MM.1S (cell line): ENCODE results near the gene USP37.

ENCODE experiments used
- DNase-seq: peaks from one replicate; pipeline ENCODE4 v3.0.0-alpha.2; 2015
- H2AFZ ChIP-seq: fragments of 300-600 bp; sonication (generic); 2 replicates; pipeline ENCODE4 v1.6.0; 2016; ENCODE audit warnings: antibody characterized with exemption, low read length
- H3F3A ChIP-seq: fragments of 300-600 bp; sonication (generic); 2 replicates; pipeline ENCODE4 v1.6.1; 2016; ENCODE audit warnings: mild to moderate bottlenecking, antibody characterized with exemption, low read length, moderate library complexity, mixed read lengths; ENCODE audit not compliant: insufficient read depth
- H3K27ac ChIP-seq: fragments of 300-600 bp; sonication (generic); 2 replicates; pipeline ENCODE4 v1.5.1; 2016; ENCODE audit warnings: mild to moderate bottlenecking, low read length
- H3K27me3 ChIP-seq: fragments of 300-600 bp; sonication (generic); replicated peaks from 2 replicates; pipeline ENCODE4 v1.6.0; 2016; ENCODE audit warnings: low read length; ENCODE audit not compliant: insufficient read depth
- H3K36me3 ChIP-seq: fragments of 300-600 bp; sonication (generic); replicated peaks from 2 replicates; pipeline ENCODE4 v1.6.1; 2016; ENCODE audit warnings: mild to moderate bottlenecking, low read length, mixed read lengths; ENCODE audit not compliant: insufficient read depth
- H3K4me1 ChIP-seq: fragments of 300-600 bp; sonication (generic); 2 replicates; pipeline ENCODE4 v1.6.1; 2016; ENCODE audit warnings: low read length, mixed read lengths
- H3K4me2 ChIP-seq: fragments of 300-600 bp; sonication (generic); 2 replicates; pipeline ENCODE4 v1.6.0; 2016; ENCODE audit warnings: low read depth, low read length
- H3K4me3 ChIP-seq: fragments of 300-600 bp; sonication (generic); 2 replicates; pipeline ENCODE4 v1.5.1; 2016; ENCODE audit warnings: low read length, mixed read lengths
- H3K79me2 ChIP-seq: fragments of 300-600 bp; sonication (generic); 2 replicates; pipeline ENCODE4 v1.6.1; 2016; ENCODE audit warnings: mixed run types, low read length, mixed read lengths
- H3K9ac ChIP-seq: fragments of 300-600 bp; sonication (generic); 2 replicates; pipeline ENCODE4 v1.6.1; 2016; ENCODE audit warnings: low read length, mixed read lengths
- H3K9me2 ChIP-seq: fragments of 300-600 bp; sonication (generic); replicated peaks from 2 replicates; pipeline ENCODE4 v1.6.1; 2016; ENCODE audit warnings: mild to moderate bottlenecking, low read length, mixed read lengths; ENCODE audit not compliant: insufficient read depth
- H3K9me3 ChIP-seq: fragments of 300-600 bp; sonication (generic); replicated peaks from 2 replicates; pipeline ENCODE4 v1.6.1; 2016; ENCODE audit warnings: mild to moderate bottlenecking, low read length, mixed read lengths; ENCODE audit not compliant: insufficient read depth
- H4K20me1 ChIP-seq: fragments of 300-600 bp; sonication (generic); 2 replicates; pipeline ENCODE4 v1.6.1; 2016; ENCODE audit warnings: mild to moderate bottlenecking, low read length, moderate library complexity, mixed read lengths; ENCODE audit not compliant: insufficient read depth
- EZH2 ChIP-seq: fragments of 300-600 bp; sonication (generic); optimal IDR thresholded peaks from 2 replicates; pipeline ENCODE3; 2017; ENCODE audit warnings: low read depth, mild to moderate bottlenecking, antibody characterized with exemption, low read length, mixed read lengths
- EZH2phosphoT487 ChIP-seq: fragments of 300-600 bp; sonication (generic); IDR thresholded peaks from 2 replicates; pipeline ENCODE4 v1.6.1; 2018; ENCODE audit warnings: antibody characterized with exemption, low read length
- TF ChIP-seq, protein P1 (sequence below): fragments of 300-600 bp; sonication (generic); IDR thresholded peaks from 2 replicates; pipeline ENCODE4 v1.5.1; 2016; ENCODE audit warnings: antibody characterized with exemption, low read length, mixed read lengths

Gene USP37

GRCh38 chr2:218569661-218570500 lies 1.7 kb upstream of the USP37 start:
- peak overlapping the region; percentile 99 for H3K27ac ChIP-seq
- H3K27me3 ChIP-seq: no peaks in the 10 kb centered on the region
- H3K4me2 ChIP-seq: peak overlapping the region; percentile 91
- TF ChIP-seq EZH2phosphoT487: no peak
- TF ChIP-seq, protein P1, sequence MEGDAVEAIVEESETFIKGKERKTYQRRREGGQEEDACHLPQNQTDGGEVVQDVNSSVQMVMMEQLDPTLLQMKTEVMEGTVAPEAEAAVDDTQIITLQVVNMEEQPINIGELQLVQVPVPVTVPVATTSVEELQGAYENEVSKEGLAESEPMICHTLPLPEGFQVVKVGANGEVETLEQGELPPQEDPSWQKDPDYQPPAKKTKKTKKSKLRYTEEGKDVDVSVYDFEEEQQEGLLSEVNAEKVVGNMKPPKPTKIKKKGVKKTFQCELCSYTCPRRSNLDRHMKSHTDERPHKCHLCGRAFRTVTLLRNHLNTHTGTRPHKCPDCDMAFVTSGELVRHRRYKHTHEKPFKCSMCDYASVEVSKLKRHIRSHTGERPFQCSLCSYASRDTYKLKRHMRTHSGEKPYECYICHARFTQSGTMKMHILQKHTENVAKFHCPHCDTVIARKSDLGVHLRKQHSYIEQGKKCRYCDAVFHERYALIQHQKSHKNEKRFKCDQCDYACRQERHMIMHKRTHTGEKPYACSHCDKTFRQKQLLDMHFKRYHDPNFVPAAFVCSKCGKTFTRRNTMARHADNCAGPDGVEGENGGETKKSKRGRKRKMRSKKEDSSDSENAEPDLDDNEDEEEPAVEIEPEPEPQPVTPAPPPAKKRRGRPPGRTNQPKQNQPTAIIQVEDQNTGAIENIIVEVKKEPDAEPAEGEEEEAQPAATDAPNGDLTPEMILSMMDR: no peak
- TF ChIP-seq EZH2: no peak
- H3K9me2 ChIP-seq: no peaks in the 10 kb centered on the region
- H3K79me2 ChIP-seq: peaks cover 96% of the 10 kb centered on the region
- DNase-seq: peak; percentile 35
- H2AFZ ChIP-seq: no peak overlapping the region
- peaks cover 9% of the 10 kb centered on the region; the same call in 1 of the 2 replicates for H3K36me3 ChIP-seq
- no peaks in the 10 kb centered on the region for H3K9me3 ChIP-seq
- H3F3A ChIP-seq: peaks cover 27% of the 10 kb centered on the region
- H3K4me1 ChIP-seq: peaks cover 27% of the 10 kb centered on the region
- peak overlapping the region; percentile 99 for H3K9ac ChIP-seq
- H3K4me3 ChIP-seq: peak overlapping the region; percentile 81
- H4K20me1 ChIP-seq: peaks cover 3% of the 10 kb centered on the region; the same call in 1 of the 2 replicates

DNA sequence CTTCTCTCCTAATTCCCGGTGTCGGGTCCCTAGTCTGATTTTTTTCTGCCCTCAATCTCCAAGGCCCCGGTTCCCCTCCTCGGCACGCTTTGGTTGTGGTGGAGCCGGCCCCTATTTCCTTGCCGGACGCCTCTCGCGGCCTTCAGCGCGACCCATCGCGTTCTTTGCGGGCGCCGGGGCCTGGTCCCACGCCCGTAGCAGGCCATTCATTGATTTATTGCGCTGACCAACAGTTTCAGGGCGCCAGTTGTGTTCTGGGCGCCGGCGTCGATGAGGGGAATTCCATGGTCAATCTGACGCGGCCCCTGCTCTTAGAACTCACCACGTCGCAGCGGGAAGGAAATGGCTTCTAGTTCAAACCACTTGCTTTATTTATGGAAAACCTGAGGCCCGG lies 884 bp upstream of the USP37 start:
- H3K27me3 ChIP-seq: no peaks in the 10 kb centered on the region
- H3K4me3 ChIP-seq: peak overlapping the region; percentile 81
- H3K9me3 ChIP-seq: no peaks in the 10 kb centered on the region
- peaks cover 27% of the 10 kb centered on the region for H3K4me1 ChIP-seq
- DNase-seq: peak; percentile 72
- peak overlapping the region; percentile 91 for H3K4me2 ChIP-seq
- peaks cover 27% of the 10 kb centered on the region for H3F3A ChIP-seq
- H3K27ac ChIP-seq: peak overlapping the region; percentile 99
- H4K20me1 ChIP-seq: peaks cover 3% of the 10 kb centered on the region; the same call in 1 of the 2 replicates
- peaks cover 96% of the 10 kb centered on the region for H3K79me2 ChIP-seq
- peaks cover 3% of the 10 kb centered on the region; the same call in 1 of the 2 replicates for H3K36me3 ChIP-seq
- no peaks in the 10 kb centered on the region for H3K9me2 ChIP-seq
- H2AFZ ChIP-seq: peak overlapping the region; percentile 97; the same call in 1 of the 2 replicates
- no peak for TF ChIP-seq EZH2
- TF ChIP-seq, protein P1: no peak
- no peak for TF ChIP-seq EZH2phosphoT487
- peak overlapping the region; percentile 99 for H3K9ac ChIP-seq

DNA sequence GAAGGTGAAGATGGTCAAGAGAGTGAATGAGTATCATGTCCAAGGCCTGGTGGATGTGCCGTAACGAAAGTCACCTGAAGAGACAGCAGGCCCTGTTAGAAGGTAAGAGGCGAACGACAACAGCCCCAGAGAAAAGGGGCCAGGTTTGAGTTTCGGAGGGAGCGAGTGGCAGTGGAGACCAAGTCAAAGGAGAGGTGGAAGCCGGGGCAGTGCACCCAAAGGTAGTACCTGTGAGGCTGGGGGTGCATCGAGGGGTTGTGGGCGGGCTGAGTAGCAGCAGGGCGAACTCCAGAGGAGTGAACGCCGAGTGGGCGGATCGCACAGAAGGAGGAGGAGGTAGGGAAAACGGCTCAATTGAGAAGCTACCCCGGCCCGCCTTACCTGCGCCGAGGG lies 358 bp downstream of the USP37 start:
- Histone ChIP-seq H3K27ac (peak overlapping the region; percentile 99), H3K27me3 (no peaks in the 10 kb centered on the region), H3F3A (peaks cover 22% of the 10 kb centered on the region), H3K9me2 (no peaks in the 10 kb centered on the region), H2AFZ (peak overlapping the region; percentile 74), H3K4me3 (peak overlapping the region; percentile 89), H3K79me2 (peaks cover 93% of the 10 kb centered on the region), H3K4me2 (peak overlapping the region; percentile 78), H4K20me1 (peaks cover 3% of the 10 kb centered on the region; the same call in 1 of the 2 replicates), H3K4me1 (peaks cover 27% of the 10 kb centered on the region), H3K36me3 (peaks cover 7% of the 10 kb centered on the region; the same call in 1 of the 2 replicates), H3K9me3 (no peaks in the 10 kb centered on the region), H3K9ac (peak overlapping the region; percentile 90)
- no peak for DNase-seq
- TF ChIP-seq EZH2phosphoT487 (no peak), EZH2 (no peak)
- TF ChIP-seq, protein P1: no peak
